ENCODE measurements around the gene TIMP2.

Gene TIMP2

GRCh38 chr17:78935419-78936323 is 10.5 kb upstream of the TIMP2 start:
- no peak overlapping the region for H3K4me3 ChIP-seq (ENCODE audit: low read length)
- no peak for DNase-seq (ENCODE audit: low read depth, low spot score)

DNA sequence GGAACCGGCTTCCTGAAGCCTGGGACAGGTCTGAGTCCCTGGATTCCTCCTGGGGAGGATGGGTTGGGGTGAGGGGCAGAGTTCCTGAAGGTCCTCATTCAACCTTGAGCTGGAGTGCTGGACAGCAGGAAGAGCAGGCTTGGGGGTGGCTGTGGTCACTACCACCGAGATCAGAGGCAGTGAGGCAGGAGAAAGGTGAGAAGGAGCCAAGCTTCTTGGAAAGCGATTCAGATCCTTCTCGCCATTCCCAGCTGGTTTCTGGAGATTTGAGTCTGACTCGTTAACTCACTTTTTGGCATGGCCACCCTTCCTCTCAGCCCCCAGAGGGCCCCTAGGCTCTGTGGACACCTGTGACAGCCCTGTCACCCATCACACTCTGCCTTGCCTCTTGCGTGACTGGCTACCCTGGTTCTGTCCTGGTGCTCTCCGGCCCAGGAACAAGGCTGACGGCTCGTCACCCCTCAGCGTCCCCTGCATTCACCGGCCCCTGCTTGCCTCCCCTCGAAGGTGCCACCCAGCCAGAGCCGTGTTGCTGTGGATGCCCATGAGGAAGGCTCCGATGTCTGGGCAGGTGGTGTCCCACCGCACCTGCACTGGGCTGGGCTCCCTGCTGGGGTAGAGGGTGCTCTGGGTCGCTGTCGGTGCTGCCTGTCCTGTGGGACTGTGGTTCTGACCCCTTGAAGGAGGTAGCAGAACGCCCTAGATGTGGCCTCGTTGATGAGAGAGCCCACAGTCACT is 9.7 kb upstream of the TIMP2 start:
- DNase-seq (ENCODE audit: low read depth, low spot score), result no peak
- H3K4me3 ChIP-seq (ENCODE audit: low read length), result no peak overlapping the region

DNA sequence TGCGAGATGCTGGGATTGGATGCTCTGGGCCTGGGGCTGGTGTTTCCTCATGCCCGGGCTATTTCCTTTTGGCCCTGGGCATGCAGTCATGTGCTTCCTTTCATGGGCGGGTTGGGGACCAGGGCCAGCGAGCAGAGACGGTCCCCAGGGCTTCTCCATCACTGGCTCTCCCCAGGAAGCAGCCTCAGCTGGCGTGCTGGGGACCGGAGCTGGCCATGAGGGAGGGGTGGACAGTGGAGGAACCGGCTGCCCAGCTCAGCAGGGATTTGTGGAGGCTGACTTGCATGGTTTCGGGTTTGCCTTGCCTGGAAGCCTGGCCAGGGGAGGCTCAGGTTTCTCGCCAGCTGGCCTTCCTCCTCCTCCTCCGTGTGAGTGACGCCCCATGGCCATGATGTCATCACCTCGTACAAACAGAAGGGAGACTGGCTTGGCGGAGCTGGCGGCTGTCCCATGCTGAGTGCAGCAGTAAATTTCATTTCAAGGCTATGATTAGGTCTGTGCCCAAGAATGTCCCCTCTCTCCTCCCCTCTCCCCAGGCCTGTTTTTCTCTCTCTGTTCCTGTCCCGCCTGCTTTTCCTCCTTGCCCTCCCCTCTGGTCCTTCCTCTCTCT is 8.9 kb upstream of the TIMP2 start:
- H3K4me3 ChIP-seq (ENCODE audit: low read length), result no peak overlapping the region
- no peak for DNase-seq (ENCODE audit: low read depth, low spot score)

- no peak for DNase-seq (ENCODE audit: low read depth, low spot score)
- H3K4me3 ChIP-seq (ENCODE audit: low read length), result no peak overlapping the region
These were observed 8.1 kb upstream of the TIMP2 start for GRCh38 chr17:78933025-78933958.

GRCh38 chr17:78929908-78930775 is 5.0 kb upstream of the TIMP2 start:
- H3K4me3 ChIP-seq (ENCODE audit: low read length), result no peak overlapping the region
- no peak for DNase-seq (ENCODE audit: low read depth, low spot score)

DNA sequence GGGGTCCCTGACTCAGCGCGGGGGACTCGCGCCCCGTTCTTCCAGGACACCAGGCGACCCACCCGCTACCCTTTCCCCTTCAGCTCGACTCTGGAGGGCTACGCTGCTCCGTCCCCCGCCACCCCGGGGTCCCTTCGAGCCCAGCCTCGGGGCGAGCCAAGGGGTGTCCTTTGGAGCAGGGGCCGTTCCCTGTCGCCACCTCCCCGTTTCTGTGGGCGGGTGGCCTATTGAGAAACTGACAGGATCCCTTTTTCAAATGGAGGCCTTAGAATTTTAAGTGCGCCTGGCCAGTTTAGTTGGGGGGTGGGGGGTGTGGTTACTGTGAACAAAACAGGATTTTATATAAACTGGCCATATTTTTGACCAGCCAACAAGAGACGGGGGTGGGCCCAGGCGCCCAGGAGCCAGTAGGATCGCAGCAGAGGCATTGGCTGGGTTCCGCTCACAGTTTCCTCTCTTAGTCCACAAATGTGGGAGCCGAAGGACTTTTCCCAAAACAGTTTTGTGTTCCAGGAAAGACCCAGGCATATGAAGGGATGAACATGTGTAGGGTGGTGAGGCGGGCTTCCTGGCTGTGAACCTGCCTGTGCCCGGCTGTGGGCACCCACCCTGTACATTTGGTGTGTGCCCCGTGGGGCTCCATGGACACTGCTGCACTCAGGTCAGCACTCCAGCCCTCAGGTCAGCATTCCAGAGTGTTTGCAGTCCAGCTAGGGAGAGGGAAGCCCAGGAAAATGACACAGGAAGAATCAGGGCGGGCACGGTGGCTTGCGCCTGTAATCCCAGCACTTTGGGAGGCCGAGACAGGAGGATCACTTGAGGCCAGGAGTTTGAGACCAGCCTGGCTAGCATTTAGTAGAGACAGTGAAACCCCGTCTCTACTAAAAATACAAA is 722 bp upstream of the TIMP2 start:
- peak overlapping the region; percentile 63 for H3K4me3 ChIP-seq (ENCODE audit: low read length)
- DNase-seq (ENCODE audit: low read depth, low spot score), result no peak

- H3K4me3 ChIP-seq (ENCODE audit: low read length), result peak overlapping the region; percentile 63
- DNase-seq (ENCODE audit: low read depth, low spot score), result no peak
These were observed 571 bp downstream of the TIMP2 start for GRCh38 chr17:78924481-78925151.

DNA sequence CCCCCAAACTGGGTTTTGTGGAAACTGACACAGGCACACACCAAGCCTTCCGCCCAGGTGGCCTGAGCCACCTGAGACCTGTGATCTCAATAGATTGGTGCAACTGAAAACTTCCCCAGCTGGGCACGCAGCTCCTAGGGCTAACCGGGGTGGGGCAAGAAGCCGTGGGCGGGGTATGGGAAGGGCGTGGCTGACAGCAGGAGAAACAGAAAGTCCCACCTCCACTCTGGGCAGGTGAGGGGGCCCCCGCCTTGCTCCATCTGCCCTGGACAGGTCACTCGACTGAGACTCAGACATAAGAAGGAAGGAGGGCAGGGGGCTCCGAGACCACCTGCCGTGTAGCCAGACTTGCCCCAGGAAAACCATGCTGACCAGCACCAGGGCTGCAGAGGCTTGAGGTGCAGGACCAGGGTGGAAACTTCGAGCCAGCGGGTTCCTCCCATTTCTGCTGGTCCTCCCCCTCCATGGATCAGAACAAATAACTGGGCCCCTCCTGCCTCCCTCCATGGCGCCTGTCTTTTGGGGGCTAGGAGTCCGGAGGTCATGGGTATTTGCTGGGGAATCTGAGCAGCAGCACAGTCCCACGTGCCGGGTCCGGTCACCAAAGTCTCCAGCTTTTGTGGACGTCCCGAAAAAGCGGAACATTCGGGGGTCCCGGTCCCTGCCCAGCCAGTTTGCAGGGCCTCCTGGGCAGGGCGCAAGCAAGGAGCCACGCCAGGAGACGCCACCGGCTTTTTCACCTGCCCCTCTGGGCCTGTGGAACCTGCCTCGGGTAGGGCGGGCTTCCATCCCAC is 1.3 kb downstream of the TIMP2 start:
- peak; percentile 87 for DNase-seq (ENCODE audit: low read depth, low spot score)
- H3K4me3 ChIP-seq (ENCODE audit: low read length), result peak overlapping the region; percentile 63

- no peak for DNase-seq (ENCODE audit: low read depth, low spot score)
These were observed 2.2 kb downstream of the TIMP2 start for GRCh38 chr17:78922816-78923498.

GRCh38 chr17:78921437-78921971 is 3.7 kb downstream of the TIMP2 start:
- DNase-seq (ENCODE audit: low read depth, low spot score), result no peak
- H3K4me3 ChIP-seq (ENCODE audit: low read length), result no peak overlapping the region

More at GRCh38 chr17:78922816-78923498, 2.2 kb downstream of the TIMP2 start:
- H3K4me3 ChIP-seq (ENCODE audit: low read length), result peak overlapping the region; percentile 63

DNA sequence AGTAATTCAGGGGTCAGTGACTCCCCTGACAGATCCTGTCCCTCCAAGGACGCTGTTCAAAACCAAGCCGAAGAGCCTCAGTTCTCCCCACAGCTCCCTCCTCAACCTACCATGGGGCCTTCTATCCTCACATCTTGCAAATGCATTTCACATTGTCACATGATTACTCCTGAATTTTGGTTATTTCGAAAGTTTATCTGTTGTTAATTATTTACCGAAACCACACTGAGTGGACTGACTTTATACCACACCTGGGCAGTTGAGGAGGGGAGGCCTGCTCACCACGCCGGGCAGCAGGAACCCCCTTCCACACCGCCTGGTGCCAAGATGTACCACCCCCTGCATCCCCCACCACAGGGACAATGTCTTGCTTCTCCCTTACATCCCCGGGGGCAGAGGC is 4.7 kb downstream of the TIMP2 start:
- H3K4me3 ChIP-seq (ENCODE audit: low read length), result no peak overlapping the region
- no peak for DNase-seq (ENCODE audit: low read depth, low spot score)

GRCh38 chr17:78919861-78920450 is 5.2 kb downstream of the TIMP2 start:
- H3K4me3 ChIP-seq (ENCODE audit: low read length), result no peak overlapping the region
- DNase-seq (ENCODE audit: low read depth, low spot score), result no peak

DNA sequence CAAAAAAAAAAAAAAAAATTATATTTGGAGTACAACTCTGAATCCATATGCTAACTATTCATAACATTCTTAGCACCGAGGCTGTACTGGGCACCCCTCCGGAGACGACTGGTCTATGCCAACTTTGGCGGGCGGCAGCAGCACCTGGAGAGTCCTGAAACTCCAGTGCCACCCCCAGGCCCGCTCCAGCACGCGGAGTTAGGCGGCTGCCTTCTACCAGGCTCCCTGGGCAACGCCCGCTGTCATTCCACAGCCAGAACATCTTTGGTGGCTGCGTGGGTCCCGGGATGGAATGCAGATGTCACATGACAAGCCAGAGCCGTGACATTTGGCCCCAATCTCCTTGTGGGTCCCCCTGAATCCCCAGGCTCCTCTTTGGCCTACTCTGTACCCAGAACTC is 6.2 kb downstream of the TIMP2 start:
- DNase-seq (ENCODE audit: low read depth, low spot score), result no peak
- H3K4me3 ChIP-seq (ENCODE audit: low read length), result no peak overlapping the region

- no peak overlapping the region for H3K4me3 ChIP-seq (ENCODE audit: low read length)
- no peak for DNase-seq (ENCODE audit: low read depth, low spot score)
These were observed 7.5 kb downstream of the TIMP2 start for GRCh38 chr17:78917451-78918275.
